Spleen (tissue), 7 donors: Measurements from ENCODE around the gene CMTM7.

ENCODE experiments used
- POLR2A ChIP-seq, 3 donors: fragments of 450-650 bp; IDR thresholded peaks; one replicate each; pipeline ENCODE4 v1.5.1; 2017; ENCODE audit warnings: antibody characterized with exemption in 3 of 3, mild to moderate bottlenecking in 1 of 3
- POLR2AphosphoS5 ChIP-seq, 3 donors: sonication (generic); formaldehyde crosslinking; IDR thresholded peaks; one replicate each; pipeline ENCODE4 v1.5.1; 2017; ENCODE audit warnings: antibody characterized with exemption in 3 of 3
- TF ChIP-seq, protein P1 (sequence below), 11 experiments: fragments of 200-600 bp in 7 of 11; fragments of 450-650 bp in 4 of 11; sonication (generic) in 4 of 11; IDR thresholded peaks in 8 of 11; conservative IDR thresholded peaks in 3 of 11; 1 replicate in 7 of 11; 2 replicates in 4 of 11; pipeline versions ENCODE4 v1.4.0 to v1.8.0; 2016 to 2021; ENCODE audit warnings: antibody characterized with exemption in 11 of 11, inconsistent platforms in 4 of 11, mild to moderate bottlenecking in 1 of 11
- donor health status: DM: no; HTN: no; CAD: no; lungs with moderate emphysema.
- donor health status: DM: no; HTN: no; CAD: no.
- donor health status: DM: no; HTN: no; CAD: no.

DNA sequence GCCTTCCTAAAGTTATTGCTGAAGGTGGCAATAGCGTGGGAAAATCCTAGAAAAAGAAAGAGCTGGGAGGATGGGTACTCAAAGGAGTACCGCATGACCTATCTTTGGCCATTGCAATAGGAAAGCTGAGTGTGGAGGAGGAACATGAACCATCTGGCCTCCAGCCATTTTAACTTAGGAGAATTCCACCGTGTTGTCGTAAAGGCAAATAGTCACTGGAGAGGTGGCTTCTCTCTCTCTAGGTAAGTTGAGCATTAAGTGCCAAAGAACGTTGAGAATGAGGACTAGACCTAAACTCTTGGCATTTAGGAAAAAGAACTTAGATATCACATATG is 16.1 kb upstream of the CMTM7 start:
- TF ChIP-seq, protein P1, sequence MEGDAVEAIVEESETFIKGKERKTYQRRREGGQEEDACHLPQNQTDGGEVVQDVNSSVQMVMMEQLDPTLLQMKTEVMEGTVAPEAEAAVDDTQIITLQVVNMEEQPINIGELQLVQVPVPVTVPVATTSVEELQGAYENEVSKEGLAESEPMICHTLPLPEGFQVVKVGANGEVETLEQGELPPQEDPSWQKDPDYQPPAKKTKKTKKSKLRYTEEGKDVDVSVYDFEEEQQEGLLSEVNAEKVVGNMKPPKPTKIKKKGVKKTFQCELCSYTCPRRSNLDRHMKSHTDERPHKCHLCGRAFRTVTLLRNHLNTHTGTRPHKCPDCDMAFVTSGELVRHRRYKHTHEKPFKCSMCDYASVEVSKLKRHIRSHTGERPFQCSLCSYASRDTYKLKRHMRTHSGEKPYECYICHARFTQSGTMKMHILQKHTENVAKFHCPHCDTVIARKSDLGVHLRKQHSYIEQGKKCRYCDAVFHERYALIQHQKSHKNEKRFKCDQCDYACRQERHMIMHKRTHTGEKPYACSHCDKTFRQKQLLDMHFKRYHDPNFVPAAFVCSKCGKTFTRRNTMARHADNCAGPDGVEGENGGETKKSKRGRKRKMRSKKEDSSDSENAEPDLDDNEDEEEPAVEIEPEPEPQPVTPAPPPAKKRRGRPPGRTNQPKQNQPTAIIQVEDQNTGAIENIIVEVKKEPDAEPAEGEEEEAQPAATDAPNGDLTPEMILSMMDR (IDR thresholded peaks at IDR 0.05 in 8 of 11, conservative IDR thresholded peaks at IDR 0.05 in 3 of 11), result no peak
- TF ChIP-seq POLR2AphosphoS5 (IDR thresholded peaks at IDR 0.05), result no peak
- no peak for TF ChIP-seq POLR2A (IDR thresholded peaks at IDR 0.05)
